WERI-Rb-1 (cell line): ENCODE data around the gene MFSD2A.

ENCODE experiments used
- DNase-seq: peaks from one replicate; pipeline ENCODE4 v3.0.0-alpha.2; 2020
- H3K27ac ChIP-seq: fragments of 250-450 bp; sonication (Bioruptor Pico); 2 replicates; pipeline ENCODE4 v1.5.1; 2020; ENCODE audit warnings: mild to moderate bottlenecking, moderate library complexity
- H3K27me3 ChIP-seq: fragments of 250-450 bp; sonication (Bioruptor Pico); 2 replicates; pipeline ENCODE4 v1.5.1; 2021; ENCODE audit warnings: mild to moderate bottlenecking, low read depth, moderate library complexity; ENCODE audit not compliant: insufficient read depth, severe bottlenecking
- H3K36me3 ChIP-seq: fragments of 250-450 bp; sonication (Bioruptor Pico); 2 replicates; pipeline ENCODE4 v1.5.1; 2020; ENCODE audit warnings: mild to moderate bottlenecking, moderate library complexity
- H3K4me3 ChIP-seq: 2 replicates; pipeline ENCODE4 v1.5.1; 2011; ENCODE audit warnings: low read depth, mild to moderate bottlenecking, control low read depth, low read length
- H3K9me3 ChIP-seq: fragments of 250-450 bp; sonication (Bioruptor Pico); 2 replicates; pipeline ENCODE4 v1.5.1; 2021; ENCODE audit warnings: mild to moderate bottlenecking, moderate library complexity; ENCODE audit not compliant: severe bottlenecking
- TF ChIP-seq, protein P1 (sequence below): IDR thresholded peaks from 2 replicates; pipeline ENCODE4 v1.5.1; 2011; ENCODE audit warnings: low read depth, mild to moderate bottlenecking, control low read depth, inconsistent platforms, low read length

Gene MFSD2A

DNA sequence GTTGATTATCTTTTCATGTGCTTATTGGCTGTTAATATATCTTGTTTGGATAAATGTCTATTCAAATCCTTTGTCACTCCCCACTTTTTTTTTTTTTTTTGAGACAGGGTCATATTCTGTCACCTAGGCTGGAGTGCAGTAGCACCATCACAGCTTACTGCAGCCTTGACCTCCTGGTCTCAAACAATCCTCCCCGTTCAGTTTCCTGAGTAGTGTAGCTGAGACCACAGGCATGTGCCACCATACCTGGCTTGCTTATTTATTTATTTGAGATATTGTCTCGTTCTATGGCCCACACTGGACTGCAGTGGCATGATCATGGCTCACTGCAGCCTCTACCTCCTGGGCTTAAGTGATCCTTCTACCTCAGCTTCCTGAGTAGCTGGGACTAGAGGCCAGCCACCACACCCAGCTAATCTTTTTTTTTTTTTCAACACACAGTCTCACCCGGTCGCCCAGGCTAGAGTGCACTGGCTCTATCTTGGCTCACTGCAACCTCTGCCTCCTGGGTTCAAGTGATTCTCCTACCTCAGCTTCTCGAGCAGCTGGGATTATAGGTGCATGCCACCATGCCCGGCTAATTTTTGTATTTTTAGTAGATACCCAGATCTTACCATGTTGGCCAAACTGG, 39.3 kb upstream of the MFSD2A start:
- TF ChIP-seq, protein P1, sequence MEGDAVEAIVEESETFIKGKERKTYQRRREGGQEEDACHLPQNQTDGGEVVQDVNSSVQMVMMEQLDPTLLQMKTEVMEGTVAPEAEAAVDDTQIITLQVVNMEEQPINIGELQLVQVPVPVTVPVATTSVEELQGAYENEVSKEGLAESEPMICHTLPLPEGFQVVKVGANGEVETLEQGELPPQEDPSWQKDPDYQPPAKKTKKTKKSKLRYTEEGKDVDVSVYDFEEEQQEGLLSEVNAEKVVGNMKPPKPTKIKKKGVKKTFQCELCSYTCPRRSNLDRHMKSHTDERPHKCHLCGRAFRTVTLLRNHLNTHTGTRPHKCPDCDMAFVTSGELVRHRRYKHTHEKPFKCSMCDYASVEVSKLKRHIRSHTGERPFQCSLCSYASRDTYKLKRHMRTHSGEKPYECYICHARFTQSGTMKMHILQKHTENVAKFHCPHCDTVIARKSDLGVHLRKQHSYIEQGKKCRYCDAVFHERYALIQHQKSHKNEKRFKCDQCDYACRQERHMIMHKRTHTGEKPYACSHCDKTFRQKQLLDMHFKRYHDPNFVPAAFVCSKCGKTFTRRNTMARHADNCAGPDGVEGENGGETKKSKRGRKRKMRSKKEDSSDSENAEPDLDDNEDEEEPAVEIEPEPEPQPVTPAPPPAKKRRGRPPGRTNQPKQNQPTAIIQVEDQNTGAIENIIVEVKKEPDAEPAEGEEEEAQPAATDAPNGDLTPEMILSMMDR: no peak
- no peaks in the 10 kb centered on the region for H3K27me3 ChIP-seq
- H3K4me3 ChIP-seq: no peak overlapping the region
- H3K27ac ChIP-seq: no peak overlapping the region
- no peaks in the 10 kb centered on the region for H3K36me3 ChIP-seq
- H3K9me3 ChIP-seq: no peaks in the 10 kb centered on the region
- DNase-seq: no peak

DNA sequence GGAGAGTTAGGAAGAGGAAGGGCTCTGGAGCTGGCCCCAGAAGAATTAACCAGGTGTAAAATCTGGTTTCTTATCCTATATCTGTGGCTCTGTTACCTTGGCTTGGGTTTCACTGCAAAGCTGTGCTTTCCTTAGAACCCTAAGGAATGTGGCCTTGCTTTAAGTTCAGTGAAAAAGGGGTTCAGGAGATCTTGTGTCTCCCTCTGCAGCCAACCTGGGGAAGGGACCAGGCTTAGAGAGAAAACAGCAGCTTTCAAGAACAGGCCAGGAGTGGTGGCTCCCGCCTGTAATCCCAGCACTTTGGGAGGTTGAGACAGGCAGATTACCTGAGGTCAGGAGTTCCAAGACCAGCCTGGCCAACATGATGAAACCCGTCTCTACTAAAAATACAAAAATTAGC, 37.1 kb upstream of the MFSD2A start:
- no peaks in the 10 kb centered on the region for H3K9me3 ChIP-seq
- DNase-seq: peak; percentile 17
- TF ChIP-seq, protein P1: no peak
- H3K27me3 ChIP-seq: no peaks in the 10 kb centered on the region
- no peak overlapping the region for H3K4me3 ChIP-seq
- no peaks in the 10 kb centered on the region for H3K36me3 ChIP-seq
- no peak overlapping the region for H3K27ac ChIP-seq

DNA sequence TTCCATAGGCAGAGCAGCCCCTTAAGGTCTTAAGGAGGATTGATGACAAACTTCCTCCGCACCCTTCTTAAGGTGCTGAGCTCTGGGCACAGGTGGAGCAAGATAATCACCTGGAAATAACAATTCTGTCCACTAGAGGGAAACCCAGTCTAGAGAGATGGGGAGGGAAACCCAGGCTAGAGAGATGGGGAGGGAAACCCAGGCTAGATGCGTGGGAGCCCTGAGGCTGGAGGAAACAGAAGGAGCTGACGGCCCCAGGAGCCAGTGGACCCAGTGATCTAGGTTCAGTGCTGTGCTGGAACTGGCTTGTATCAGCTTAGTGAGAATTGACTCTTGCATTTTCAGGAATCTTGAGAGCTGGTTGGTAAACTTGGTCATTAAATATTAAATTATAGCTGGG, 35.4 kb upstream of the MFSD2A start:
- peak; percentile 69 for DNase-seq
- Histone ChIP-seq H3K36me3 (no peaks in the 10 kb centered on the region), H3K27me3 (no peaks in the 10 kb centered on the region), H3K4me3 (no peak overlapping the region), H3K9me3 (no peaks in the 10 kb centered on the region), H3K27ac (no peak overlapping the region)
- TF ChIP-seq, protein P1: peak; percentile 60

DNA sequence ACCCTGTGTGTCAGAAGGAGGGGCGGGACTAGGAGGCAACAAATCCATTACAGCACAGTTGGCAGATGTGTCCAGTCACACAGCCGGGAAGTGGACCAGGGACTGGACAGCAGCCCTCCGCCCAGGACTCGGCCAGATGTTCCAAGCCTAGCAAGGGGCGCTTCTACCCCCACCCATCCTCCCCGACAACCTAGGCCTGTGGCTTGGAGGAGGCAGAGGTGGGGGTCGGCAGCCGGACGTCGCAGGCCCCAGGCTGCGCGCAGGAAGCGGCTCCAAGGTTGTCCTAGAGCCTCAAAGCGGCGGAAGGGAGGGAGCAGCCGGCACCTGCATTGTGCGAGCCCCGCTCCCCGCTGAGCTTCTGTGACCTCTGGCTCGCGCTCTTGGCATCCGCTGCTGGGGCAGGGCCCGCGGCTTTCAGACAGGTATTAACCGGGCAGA, 32.7 kb upstream of the MFSD2A start:
- DNase-seq: no peak
- H3K9me3 ChIP-seq: no peaks in the 10 kb centered on the region

DNA sequence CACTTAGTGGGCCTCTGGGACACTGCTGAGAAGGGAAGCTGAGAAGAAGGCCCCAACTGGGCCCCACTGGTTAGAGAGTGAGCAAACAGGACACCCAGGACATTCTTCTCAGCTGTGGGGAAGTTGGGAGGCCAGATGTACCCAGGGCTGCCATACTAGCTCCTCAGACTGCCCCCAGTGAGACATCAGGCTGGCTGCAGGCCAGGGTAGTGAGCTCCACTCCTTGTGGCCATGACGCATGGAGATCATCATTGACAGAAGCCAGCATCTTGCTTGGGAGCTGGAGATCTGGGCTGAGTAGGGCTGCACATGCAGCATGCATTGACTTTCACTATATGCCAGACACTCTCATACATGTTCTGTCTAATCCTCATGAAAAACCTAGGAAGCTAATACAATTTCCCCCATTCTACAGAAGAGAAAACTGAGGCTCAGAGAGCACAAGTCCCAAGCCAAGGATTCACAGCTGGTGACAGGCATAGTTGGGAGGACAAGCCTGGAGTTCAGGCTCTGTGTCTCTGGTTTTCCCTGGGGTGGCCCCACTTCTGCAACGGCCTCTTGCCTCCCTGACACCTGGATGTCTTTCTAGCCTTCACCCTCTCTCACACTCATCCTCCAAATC, 29.1 kb upstream of the MFSD2A start:
- Histone ChIP-seq H3K27me3 (no peaks in the 10 kb centered on the region), H3K9me3 (no peaks in the 10 kb centered on the region), H3K4me3 (no peak overlapping the region), H3K27ac (no peak overlapping the region), H3K36me3 (no peaks in the 10 kb centered on the region)
- no peak for DNase-seq
- TF ChIP-seq, protein P1: no peak

More for the DNA sequence above, 32.7 kb upstream of the MFSD2A start:
- H3K4me3 ChIP-seq: no peak overlapping the region
- no peak overlapping the region for H3K27ac ChIP-seq
- H3K36me3 ChIP-seq: no peaks in the 10 kb centered on the region
- H3K27me3 ChIP-seq: no peaks in the 10 kb centered on the region
- TF ChIP-seq, protein P1: no peak
